HUES64 (cell line): ENCODE measurements around the gene SELENOF.
"Not testable (repeated sequence)": the region's sequence is repeated elsewhere in the genome, so short reads cannot be mapped to it uniquely, and the experiment has no call there.

Source experiments
- H3K27ac ChIP-seq: 2 replicates; pipeline ENCODE4 v1.7.0; 2013; ENCODE audit warnings: low read depth, low read length, inconsistent platforms
- H3K27me3 ChIP-seq: 2 replicates; pipeline ENCODE4 v1.6.1; 2013; ENCODE audit warnings: mild to moderate bottlenecking, low read length; ENCODE audit not compliant: insufficient read depth
- H3K36me3 ChIP-seq: 2 replicates; pipeline ENCODE4 v1.6.1; 2013; ENCODE audit warnings: mild to moderate bottlenecking, low read length; ENCODE audit not compliant: insufficient read depth
- H3K4me1 ChIP-seq: 2 replicates; pipeline ENCODE4 v1.6.1; 2013; ENCODE audit warnings: mild to moderate bottlenecking, low read length, moderate library complexity; ENCODE audit not compliant: insufficient read depth
- H3K4me3 ChIP-seq: 2 replicates; pipeline ENCODE4 v1.5.1; 2013; ENCODE audit warnings: mild to moderate bottlenecking, low read length, moderate library complexity
- H3K9ac ChIP-seq: 2 replicates; pipeline ENCODE4 v1.6.1; 2013; ENCODE audit warnings: mild to moderate bottlenecking, low read depth, low read length
- H3K9me3 ChIP-seq: 2 replicates; pipeline ENCODE4 v1.6.1; 2013; ENCODE audit warnings: low read depth, low read length; ENCODE audit not compliant: insufficient read depth
- WGBS: fragments of 150-250, 120-280 bp; methylation state at CpG from one replicate; pipeline ENCODE4 v1.1.7; 2013; ENCODE audit warnings: missing lambda C conversion rate; 5-methylcytosine and 5-hydroxymethylcytosine counted together

SELENOF gene

GRCh38 chr1:86833461-86834215 is 80.3 kb downstream of the SELENOF start:
- H3K4me1 ChIP-seq, result no peaks in the 10 kb centered on the region
- no peaks in the 10 kb centered on the region for H3K27me3 ChIP-seq
- no peaks in the 10 kb centered on the region for H3K9me3 ChIP-seq
- H3K36me3 ChIP-seq, result no peaks in the 10 kb centered on the region
- no peak overlapping the region for H3K4me3 ChIP-seq
- no peak overlapping the region for H3K27ac ChIP-seq
- H3K9ac ChIP-seq, result no peak overlapping the region
- 58% methylated on average over 14 of the region's 17 CpGs for WGBS

- Histone ChIP-seq H3K27me3 (no peaks in the 10 kb centered on the region), H3K9ac (no peak overlapping the region), H3K4me1 (no peaks in the 10 kb centered on the region), H3K36me3 (no peaks in the 10 kb centered on the region), H3K4me3 (no peak overlapping the region), H3K27ac (no peak overlapping the region), H3K9me3 (no peaks in the 10 kb centered on the region)
- 92% methylated on average over 1 of the region's 1 CpG for WGBS
These were observed 81.5 kb downstream of the SELENOF start for GRCh38 chr1:86832433-86832832.

- Histone ChIP-seq H3K27me3 (no peaks in the 10 kb centered on the region), H3K36me3 (no peaks in the 10 kb centered on the region), H3K4me3 (no peak overlapping the region), H3K9ac (no peak overlapping the region), H3K9me3 (no peaks in the 10 kb centered on the region), H3K27ac (no peak overlapping the region), H3K4me1 (no peaks in the 10 kb centered on the region)
- 91% methylated on average over 3 of the region's 3 CpGs for WGBS
These were observed 84.6 kb downstream of the SELENOF start for GRCh38 chr1:86829321-86829720.

- no peak overlapping the region for H3K9ac ChIP-seq
- no peaks in the 10 kb centered on the region for H3K9me3 ChIP-seq
- no peak overlapping the region for H3K27ac ChIP-seq
- H3K27me3 ChIP-seq, result no peaks in the 10 kb centered on the region
- H3K4me1 ChIP-seq, result 0 out of 2 replicates have a peak, but pooled peaks cover 5% of the 10 kb centered on the region
- no peaks in the 10 kb centered on the region for H3K36me3 ChIP-seq
- 67% methylated on average over 2 of the region's 3 CpGs for WGBS
- H3K4me3 ChIP-seq, result no peak overlapping the region
These were observed 85.9 kb downstream of the SELENOF start for GRCh38 chr1:86828024-86828423.

GRCh38 chr1:86826856-86827255 is 87.1 kb downstream of the SELENOF start:
- Histone ChIP-seq H3K9ac (no peak overlapping the region), H3K36me3 (no peaks in the 10 kb centered on the region), H3K27me3 (no peaks in the 10 kb centered on the region), H3K4me3 (no peak overlapping the region), H3K4me1 (0 out of 2 replicates have a peak, but pooled peaks cover 5% of the 10 kb centered on the region), H3K27ac (no peak overlapping the region), H3K9me3 (no peaks in the 10 kb centered on the region)

GRCh38 chr1:86825319-86825718 is 88.6 kb downstream of the SELENOF start:
- Histone ChIP-seq H3K9ac (no peak overlapping the region), H3K9me3 (no peaks in the 10 kb centered on the region), H3K4me3 (no peak overlapping the region), H3K4me1 (0 out of 2 replicates have a peak, but pooled peaks cover 5% of the 10 kb centered on the region), H3K36me3 (no peaks in the 10 kb centered on the region), H3K27ac (no peak overlapping the region), H3K27me3 (no peaks in the 10 kb centered on the region)
- 86% methylated on average over 2 of the region's 2 CpGs for WGBS

GRCh38 chr1:86823821-86824500 is 90.0 kb downstream of the SELENOF start:
- Histone ChIP-seq H3K4me1 (0 out of 2 replicates have a peak, but pooled peaks cover 5% of the 10 kb centered on the region), H3K36me3 (no peaks in the 10 kb centered on the region), H3K4me3 (no peak overlapping the region), H3K9me3 (no peaks in the 10 kb centered on the region), H3K9ac (no peak overlapping the region), H3K27me3 (no peaks in the 10 kb centered on the region), H3K27ac (no peak overlapping the region; the same call in 1 of the 2 replicates)
- WGBS, result 76% methylated on average over 2 of the region's 3 CpGs

- Histone ChIP-seq H3K9ac (no peak overlapping the region), H3K4me3 (no peak overlapping the region), H3K27me3 (no peaks in the 10 kb centered on the region), H3K27ac (no peak overlapping the region), H3K9me3 (no peaks in the 10 kb centered on the region), H3K36me3 (no peaks in the 10 kb centered on the region), H3K4me1 (0 out of 2 replicates have a peak, but pooled peaks cover 5% of the 10 kb centered on the region)
- WGBS, result 98% methylated on average over 2 of the region's 2 CpGs
These were observed 90.5 kb downstream of the SELENOF start for GRCh38 chr1:86823386-86823785.

- 57% methylated on average over 4 of the region's 4 CpGs for WGBS
- no peaks in the 10 kb centered on the region for H3K9me3 ChIP-seq
- H3K4me1 ChIP-seq, result 0 out of 2 replicates have a peak, but pooled peaks cover 9% of the 10 kb centered on the region
- H3K9ac ChIP-seq, result no peak overlapping the region
- H3K36me3 ChIP-seq, result no peaks in the 10 kb centered on the region
- H3K27me3 ChIP-seq, result no peaks in the 10 kb centered on the region
- H3K4me3 ChIP-seq, result no peak overlapping the region
- no peak overlapping the region for H3K27ac ChIP-seq
These were observed 91.5 kb downstream of the SELENOF start for GRCh38 chr1:86822459-86822858.

GRCh38 chr1:86821956-86822355 is 92.0 kb downstream of the SELENOF start:
- no peak overlapping the region for H3K4me3 ChIP-seq
- H3K9me3 ChIP-seq, result no peaks in the 10 kb centered on the region
- H3K9ac ChIP-seq, result no peak overlapping the region
- 0 out of 2 replicates have a peak, but pooled peaks cover 9% of the 10 kb centered on the region for H3K4me1 ChIP-seq
- H3K36me3 ChIP-seq, result no peaks in the 10 kb centered on the region
- H3K27me3 ChIP-seq, result no peaks in the 10 kb centered on the region
- H3K27ac ChIP-seq, result no peak overlapping the region
- 63% methylated on average over 1 of the region's 1 CpG for WGBS

GRCh38 chr1:86819970-86820369 is 94.0 kb downstream of the SELENOF start:
- H3K27me3 ChIP-seq, H3K9me3 ChIP-seq, H3K27ac ChIP-seq, H3K4me1 ChIP-seq, H3K4me3 ChIP-seq, H3K9ac ChIP-seq, H3K36me3 ChIP-seq: not testable (repeated sequence)
- WGBS, result 93% methylated on average over 4 of the region's 5 CpGs
